Limb (tissue), 2 donors: ENCODE measurements around the gene ELF3.
"Not testable (repeated sequence)": the region's sequence is repeated elsewhere in the genome, so short reads cannot be mapped to it uniquely, and the experiment has no call there.

ENCODE experiments used
- DNase-seq, 2 donors: peaks; one replicate each; pipeline ENCODE4 v3.0.0-alpha.2; 2016; ENCODE audit errors: extremely low spot score in 2 of 2

ELF3 gene

DNA sequence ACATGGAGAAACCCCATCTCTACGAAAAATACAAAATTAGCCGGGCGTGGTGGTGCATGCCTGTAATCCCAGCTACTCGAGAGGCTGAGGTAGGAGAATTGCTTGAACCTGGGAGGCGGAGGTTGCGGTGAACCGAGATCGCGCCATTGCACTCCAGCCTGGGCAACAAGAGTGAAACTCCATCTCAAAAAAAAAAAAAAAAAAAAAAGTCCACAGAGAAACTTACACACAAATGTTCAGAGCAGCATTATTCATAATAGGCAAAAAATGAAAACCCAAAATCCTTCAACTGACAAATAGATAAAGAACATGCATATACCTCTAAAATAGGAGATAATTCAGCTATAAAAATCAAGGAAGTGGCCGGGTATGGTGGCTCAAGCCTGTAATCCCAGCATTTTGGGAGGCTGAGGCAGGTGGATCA, 54.5 kb downstream of the ELF3 start:
- not testable (repeated sequence) for DNase-seq
